MM.1S (cell line): Measurements from ENCODE around the gene KRTAP10-5.
"Not testable (repeated sequence)": the region's sequence is repeated elsewhere in the genome, so short reads cannot be mapped to it uniquely, and the experiment has no call there.

Source experiments
- DNase-seq: peaks from one replicate; pipeline ENCODE4 v3.0.0-alpha.2; 2015
- H2AFZ ChIP-seq: fragments of 300-600 bp; sonication (generic); 2 replicates; pipeline ENCODE4 v1.6.0; 2016; ENCODE audit warnings: antibody characterized with exemption, low read length
- H3F3A ChIP-seq: fragments of 300-600 bp; sonication (generic); 2 replicates; pipeline ENCODE4 v1.6.1; 2016; ENCODE audit warnings: mild to moderate bottlenecking, antibody characterized with exemption, low read length, moderate library complexity, mixed read lengths; ENCODE audit not compliant: insufficient read depth
- H3K27ac ChIP-seq: fragments of 300-600 bp; sonication (generic); 2 replicates; pipeline ENCODE4 v1.5.1; 2016; ENCODE audit warnings: mild to moderate bottlenecking, low read length
- H3K27me3 ChIP-seq: fragments of 300-600 bp; sonication (generic); replicated peaks from 2 replicates; pipeline ENCODE4 v1.6.0; 2016; ENCODE audit warnings: low read length; ENCODE audit not compliant: insufficient read depth
- H3K36me3 ChIP-seq: fragments of 300-600 bp; sonication (generic); replicated peaks from 2 replicates; pipeline ENCODE4 v1.6.1; 2016; ENCODE audit warnings: mild to moderate bottlenecking, low read length, mixed read lengths; ENCODE audit not compliant: insufficient read depth
- H3K4me1 ChIP-seq: fragments of 300-600 bp; sonication (generic); 2 replicates; pipeline ENCODE4 v1.6.1; 2016; ENCODE audit warnings: low read length, mixed read lengths
- H3K4me2 ChIP-seq: fragments of 300-600 bp; sonication (generic); 2 replicates; pipeline ENCODE4 v1.6.0; 2016; ENCODE audit warnings: low read depth, low read length
- H3K4me3 ChIP-seq: fragments of 300-600 bp; sonication (generic); 2 replicates; pipeline ENCODE4 v1.5.1; 2016; ENCODE audit warnings: low read length, mixed read lengths
- H3K79me2 ChIP-seq: fragments of 300-600 bp; sonication (generic); 2 replicates; pipeline ENCODE4 v1.6.1; 2016; ENCODE audit warnings: mixed run types, low read length, mixed read lengths
- H3K9ac ChIP-seq: fragments of 300-600 bp; sonication (generic); 2 replicates; pipeline ENCODE4 v1.6.1; 2016; ENCODE audit warnings: low read length, mixed read lengths
- H3K9me2 ChIP-seq: fragments of 300-600 bp; sonication (generic); replicated peaks from 2 replicates; pipeline ENCODE4 v1.6.1; 2016; ENCODE audit warnings: mild to moderate bottlenecking, low read length, mixed read lengths; ENCODE audit not compliant: insufficient read depth
- H3K9me3 ChIP-seq: fragments of 300-600 bp; sonication (generic); replicated peaks from 2 replicates; pipeline ENCODE4 v1.6.1; 2016; ENCODE audit warnings: mild to moderate bottlenecking, low read length, mixed read lengths; ENCODE audit not compliant: insufficient read depth
- H4K20me1 ChIP-seq: fragments of 300-600 bp; sonication (generic); 2 replicates; pipeline ENCODE4 v1.6.1; 2016; ENCODE audit warnings: mild to moderate bottlenecking, low read length, moderate library complexity, mixed read lengths; ENCODE audit not compliant: insufficient read depth
- EZH2 ChIP-seq: fragments of 300-600 bp; sonication (generic); optimal IDR thresholded peaks from 2 replicates; pipeline ENCODE3; 2017; ENCODE audit warnings: low read depth, mild to moderate bottlenecking, antibody characterized with exemption, low read length, mixed read lengths
- EZH2phosphoT487 ChIP-seq: fragments of 300-600 bp; sonication (generic); IDR thresholded peaks from 2 replicates; pipeline ENCODE4 v1.6.1; 2018; ENCODE audit warnings: antibody characterized with exemption, low read length
- TF ChIP-seq, protein P1 (sequence below): fragments of 300-600 bp; sonication (generic); IDR thresholded peaks from 2 replicates; pipeline ENCODE4 v1.5.1; 2016; ENCODE audit warnings: antibody characterized with exemption, low read length, mixed read lengths

The KRTAP10-5 gene

DNA sequence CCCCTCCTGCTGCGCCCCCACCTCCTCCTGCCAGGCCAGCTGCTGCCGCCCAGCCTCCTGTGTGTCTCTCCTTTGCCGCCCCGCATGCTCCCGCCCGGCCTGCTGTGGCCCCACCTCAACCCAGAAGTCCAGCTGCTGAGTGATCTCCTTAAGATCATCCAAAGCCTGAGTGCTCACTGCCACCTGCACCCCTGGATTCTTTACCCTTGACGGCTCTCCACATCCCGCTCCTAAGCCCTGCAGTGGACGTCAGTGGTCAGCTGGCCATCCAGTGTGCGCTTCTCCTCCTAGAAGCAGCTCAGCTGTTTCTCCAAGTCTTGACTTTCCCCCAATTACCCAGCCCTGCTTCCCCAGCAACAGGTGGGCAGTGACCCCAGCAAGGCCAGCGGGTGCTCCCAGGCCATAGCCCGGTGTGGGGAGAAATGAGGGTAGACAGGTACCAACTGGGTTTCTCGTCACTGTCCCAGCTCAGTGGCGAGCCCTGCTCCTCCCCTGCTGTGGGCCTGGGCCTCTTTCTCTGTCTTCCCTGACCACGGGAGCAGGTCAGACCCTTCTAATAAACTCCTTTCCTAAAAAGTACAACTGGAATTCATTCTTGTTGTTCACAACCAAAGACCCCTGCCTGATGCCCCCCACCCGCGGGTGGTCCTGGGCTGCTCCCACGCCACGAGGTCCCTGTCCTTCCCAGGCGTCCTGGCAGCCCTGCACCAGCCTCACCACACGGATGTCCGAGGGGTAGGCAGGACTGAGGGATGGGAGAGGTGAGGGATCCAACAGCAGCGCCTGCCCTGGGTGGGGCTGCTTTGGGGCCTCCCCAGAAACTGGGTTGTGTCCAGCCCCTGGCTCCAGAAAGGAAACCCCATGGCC lies 21.4 kb upstream of the KRTAP10-5 start:
- Histone ChIP-seq H2AFZ (no peak overlapping the region), H3K4me2 (no peak overlapping the region), H3K79me2 (no peaks in the 10 kb centered on the region), H3K9ac (no peak overlapping the region), H3K9me2 (no peaks in the 10 kb centered on the region), H3F3A (no peaks in the 10 kb centered on the region), H3K9me3 (no peaks in the 10 kb centered on the region), H3K27me3 (peaks cover 85% of the 10 kb centered on the region), H3K27ac (no peak overlapping the region), H3K4me3 (no peak overlapping the region), H4K20me1 (no peaks in the 10 kb centered on the region), H3K36me3 (no peaks in the 10 kb centered on the region), H3K4me1 (no peaks in the 10 kb centered on the region)
- TF ChIP-seq EZH2phosphoT487 (no peak), EZH2 (no peak)
- TF ChIP-seq, protein P1, sequence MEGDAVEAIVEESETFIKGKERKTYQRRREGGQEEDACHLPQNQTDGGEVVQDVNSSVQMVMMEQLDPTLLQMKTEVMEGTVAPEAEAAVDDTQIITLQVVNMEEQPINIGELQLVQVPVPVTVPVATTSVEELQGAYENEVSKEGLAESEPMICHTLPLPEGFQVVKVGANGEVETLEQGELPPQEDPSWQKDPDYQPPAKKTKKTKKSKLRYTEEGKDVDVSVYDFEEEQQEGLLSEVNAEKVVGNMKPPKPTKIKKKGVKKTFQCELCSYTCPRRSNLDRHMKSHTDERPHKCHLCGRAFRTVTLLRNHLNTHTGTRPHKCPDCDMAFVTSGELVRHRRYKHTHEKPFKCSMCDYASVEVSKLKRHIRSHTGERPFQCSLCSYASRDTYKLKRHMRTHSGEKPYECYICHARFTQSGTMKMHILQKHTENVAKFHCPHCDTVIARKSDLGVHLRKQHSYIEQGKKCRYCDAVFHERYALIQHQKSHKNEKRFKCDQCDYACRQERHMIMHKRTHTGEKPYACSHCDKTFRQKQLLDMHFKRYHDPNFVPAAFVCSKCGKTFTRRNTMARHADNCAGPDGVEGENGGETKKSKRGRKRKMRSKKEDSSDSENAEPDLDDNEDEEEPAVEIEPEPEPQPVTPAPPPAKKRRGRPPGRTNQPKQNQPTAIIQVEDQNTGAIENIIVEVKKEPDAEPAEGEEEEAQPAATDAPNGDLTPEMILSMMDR = no peak
- DNase-seq = no peak

DNA sequence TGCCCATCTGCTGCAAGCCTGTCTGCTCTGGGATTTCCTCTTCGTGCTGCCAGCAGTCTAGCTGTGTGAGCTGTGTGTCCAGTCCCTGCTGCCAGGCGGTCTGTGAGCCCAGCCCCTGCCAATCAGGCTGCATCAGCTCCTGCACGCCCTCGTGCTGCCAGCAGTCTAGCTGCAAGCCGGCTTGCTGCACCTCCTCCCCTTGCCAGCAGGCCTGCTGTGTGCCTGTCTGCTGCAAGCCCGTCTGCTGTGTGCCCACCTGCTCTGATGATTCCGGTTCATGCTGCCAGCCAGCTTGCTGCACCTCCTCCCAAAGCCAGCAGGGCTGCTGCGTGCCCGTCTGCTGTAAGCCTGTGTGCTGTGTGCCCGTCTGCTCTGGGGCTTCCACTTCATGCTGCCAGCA lies 20.7 kb upstream of the KRTAP10-5 start:
- not testable (repeated sequence) for H3K79me2 ChIP-seq, H3K4me1 ChIP-seq, H3K36me3 ChIP-seq, DNase-seq, H3K4me3 ChIP-seq, H3K27ac ChIP-seq, H3K4me2 ChIP-seq, H4K20me1 ChIP-seq, H3K9me2 ChIP-seq, H2AFZ ChIP-seq, H3K9ac ChIP-seq, H3F3A ChIP-seq, H3K9me3 ChIP-seq
- peaks cover 85% of the 10 kb centered on the region for H3K27me3 ChIP-seq

DNA sequence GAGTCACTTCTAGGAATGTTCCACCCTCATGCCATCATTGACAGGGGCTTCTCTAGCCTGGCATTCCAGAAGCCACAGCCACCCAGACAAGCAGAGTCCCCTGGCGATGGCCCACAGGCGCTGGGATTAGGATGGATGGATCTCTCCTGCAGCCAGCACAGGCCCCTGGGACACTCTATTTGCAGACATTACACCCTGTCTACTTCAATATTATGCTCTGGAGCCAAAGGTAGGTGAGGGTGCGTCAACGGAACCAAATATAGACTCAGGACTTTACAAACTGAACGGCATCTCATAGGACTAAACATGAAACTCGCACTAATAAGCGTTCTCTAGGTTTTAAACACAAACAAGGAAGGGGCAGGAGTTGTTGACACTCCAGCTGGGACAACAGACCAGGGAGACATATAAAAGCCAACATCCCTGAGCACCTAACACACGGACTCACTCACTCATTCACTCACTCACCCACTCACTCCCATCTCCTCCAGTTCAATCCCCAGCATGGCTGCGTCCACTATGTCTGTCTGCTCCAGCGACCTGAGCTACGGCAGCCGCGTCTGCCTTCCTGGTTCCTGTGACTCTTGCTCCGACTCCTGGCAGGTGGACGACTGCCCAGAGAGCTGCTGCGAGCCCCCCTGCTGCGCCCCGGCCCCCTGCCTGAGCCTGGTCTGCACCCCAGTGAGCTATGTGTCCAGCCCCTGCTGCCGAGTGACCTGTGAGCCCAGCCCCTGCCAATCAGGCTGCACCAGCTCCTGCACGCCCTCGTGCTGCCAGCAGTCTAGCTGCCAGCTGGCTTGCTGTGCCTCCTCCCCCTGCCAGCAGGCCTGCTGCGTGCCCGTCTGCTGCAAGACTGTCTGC lies 19.9 kb upstream of the KRTAP10-5 start, which contains the start of gene KRTAP10-7:
TSS of gene KRTAP10-7 (plus strand) at position 480 of the 861 bp plus-strand sequence. CDS start at position 505, 25 bp downstream.
- H4K20me1 ChIP-seq, H3K4me2 ChIP-seq, H3K79me2 ChIP-seq, H3K4me3 ChIP-seq, DNase-seq, H3K27ac ChIP-seq, H3K4me1 ChIP-seq, H3K9me2 ChIP-seq, H3F3A ChIP-seq, H2AFZ ChIP-seq, H3K9me3 ChIP-seq, H3K36me3 ChIP-seq, H3K9ac ChIP-seq: not testable (repeated sequence)
- peaks cover 85% of the 10 kb centered on the region for H3K27me3 ChIP-seq

DNA sequence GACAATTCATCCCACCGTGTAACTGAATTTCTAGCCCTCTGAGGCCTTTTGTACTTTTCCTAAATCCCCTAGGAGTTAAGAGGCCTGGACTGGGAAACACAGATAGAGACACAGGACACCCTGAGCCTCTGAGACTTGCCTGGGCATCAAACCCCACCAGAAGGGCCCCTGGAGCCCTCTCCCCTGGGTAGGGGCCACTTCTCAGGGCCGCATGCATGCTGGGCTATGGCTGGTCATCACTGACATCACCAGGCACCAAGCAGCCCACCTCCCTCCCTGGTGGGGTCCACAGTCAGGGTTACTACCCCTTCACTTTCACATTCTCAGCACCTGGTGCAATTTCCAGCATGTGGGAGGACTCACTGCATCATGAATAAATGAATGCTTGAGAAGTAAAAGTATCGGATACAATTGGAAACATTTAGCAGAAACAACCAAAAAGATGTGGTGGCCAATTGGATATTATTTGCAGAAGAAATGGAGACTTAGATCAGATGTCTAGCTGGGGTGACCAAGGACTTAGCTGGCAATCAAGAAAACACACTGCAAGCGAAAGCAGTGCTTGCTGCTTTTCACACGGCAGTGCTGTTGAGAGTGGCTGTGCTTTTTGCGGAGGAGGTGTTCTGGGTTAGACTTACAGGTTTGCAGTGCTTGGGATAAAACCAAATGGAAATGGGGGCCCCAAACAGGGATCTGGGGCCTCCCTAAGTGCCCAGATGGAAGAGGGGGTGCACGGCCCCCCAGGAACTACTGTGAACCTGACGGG lies 19.0 kb upstream of the KRTAP10-5 start:
- Histone ChIP-seq H3K9ac (no peak overlapping the region), H3K4me2 (no peak overlapping the region), H4K20me1 (no peaks in the 10 kb centered on the region), H3K9me3 (no peaks in the 10 kb centered on the region), H3K4me1 (no peaks in the 10 kb centered on the region), H3K79me2 (no peaks in the 10 kb centered on the region), H3K27ac (no peak overlapping the region), H3F3A (no peaks in the 10 kb centered on the region), H3K36me3 (no peaks in the 10 kb centered on the region), H3K9me2 (no peaks in the 10 kb centered on the region), H3K27me3 (peaks cover 84% of the 10 kb centered on the region), H3K4me3 (no peak overlapping the region), H2AFZ (no peak overlapping the region)
- DNase-seq = no peak
- TF ChIP-seq EZH2phosphoT487 = no peak
- TF ChIP-seq EZH2 = no peak
- TF ChIP-seq, protein P1 = no peak
